Endothelial cell of umbilical vein (primary cell): ENCODE results near the gene INKA1. TPM values are rescaled to one million over a fixed set of nuclear protein-coding genes. Genes with fewer than 3 reads are reported as not detected.

ENCODE experiments used
- BruUV-seq: library from RNA; stranded (reverse); fragments of 400-500 nt; replicated peaks from 2 replicates; lab custom pipeline; 2021; lab: Mats Ljungman, UMichigan
- CTCF ChIA-PET: fragments of 300-600, 350-600 bp; sonication (Branson Sonifier 250); formaldehyde crosslinking; loops from one replicate; lab custom pipeline; 2021; ENCODE audit warnings: antibody characterized with exemption, inconsistent platforms; lab: Charles Lee
- POLR2A ChIA-PET: fragments of 300-600, 350-600 bp; sonication (Branson Sonifier 250); formaldehyde crosslinking; loops from one replicate; lab custom pipeline; 2021; ENCODE audit warnings: antibody characterized with exemption, inconsistent platforms; lab: Charles Lee
- DNase-seq: peaks from one replicate; pipeline ENCODE4 v3.0.0-alpha.2; 2011; ENCODE audit warnings: low read depth, low spot score
- FAIRE-seq: peaks from 2 replicates; lab custom pipeline; 2011; peaks lifted over from hg19 to GRCh38; lab: Jason Lieb, UNC
- H2AFZ ChIP-seq: 2 replicates; pipeline ENCODE4 v1.6.0; 2012; ENCODE audit warnings: low read depth, low read length, control low read depth, inconsistent platforms
- H3K27ac ChIP-seq: 2 replicates; pipeline ENCODE4 v1.5.1; 2011; ENCODE audit warnings: low read depth, mild to moderate bottlenecking, control low read depth, low read length, moderate library complexity; ENCODE audit not compliant: insufficient read depth
- H3K27me3 ChIP-seq, 2 experiments: 2 replicates each; pipeline versions ENCODE4 v1.6.0 to v1.6.1; 2011; ENCODE audit warnings: low read length in 2 of 2, mixed read lengths in 1 of 2; ENCODE audit not compliant: control insufficient read depth in 2 of 2, insufficient read depth in 2 of 2
- H3K36me3 ChIP-seq, 2 experiments: 2 replicates in 1 of 2; 3 replicates in 1 of 2; pipeline ENCODE4 v1.5.1; 2011; ENCODE audit warnings: low read length in 2 of 2, mild to moderate bottlenecking in 1 of 2, moderate library complexity in 1 of 2; ENCODE audit not compliant: control insufficient read depth in 2 of 2, insufficient read depth in 2 of 2; ENCODE audit errors: extremely low read depth in 1 of 2
- H3K4me1 ChIP-seq: 3 replicates; pipeline ENCODE4 v1.5.1; 2011; ENCODE audit warnings: mild to moderate bottlenecking, low read length; ENCODE audit not compliant: control insufficient read depth, insufficient read depth; ENCODE audit errors: extremely low read depth
- H3K4me2 ChIP-seq: 2 replicates; pipeline ENCODE4 v1.6.1; 2011; ENCODE audit warnings: low read length, control low read depth, mixed read lengths; ENCODE audit not compliant: insufficient read depth
- H3K4me3 ChIP-seq, 3 experiments: fragments of 200-600 bp in 1 of 3; sonication (generic), shearing (Covaris generic) in 1 of 3; replicated peaks in 1 of 3; 2 replicates each; pipeline ENCODE4 v1.5.1; 2011 to 2016; ENCODE audit warnings: control low read depth in 3 of 3, low read length in 3 of 3, mild to moderate bottlenecking in 2 of 3, inconsistent platforms in 1 of 3, low read depth in 1 of 3, moderate library complexity in 1 of 3; ENCODE audit not compliant: insufficient read depth in 1 of 3
- H3K79me2 ChIP-seq: 2 replicates; pipeline ENCODE4 v1.6.0; 2012; ENCODE audit warnings: low read length, inconsistent platforms; ENCODE audit not compliant: control insufficient read depth, insufficient read depth
- H3K9ac ChIP-seq: replicated peaks from 2 replicates; pipeline ENCODE3; 2011; ENCODE audit warnings: low read length, control low read depth; ENCODE audit not compliant: insufficient read depth; ENCODE audit errors: extremely low read depth
- H3K9me1 ChIP-seq: replicated peaks from 3 replicates; pipeline ENCODE4 v1.6.0; 2011; ENCODE audit warnings: mild to moderate bottlenecking, low read length; ENCODE audit not compliant: control insufficient read depth, insufficient read depth; ENCODE audit errors: extremely low read depth
- H3K9me3 ChIP-seq: replicated peaks from 2 replicates; pipeline ENCODE4 v1.5.1; 2012; ENCODE audit warnings: low read length, inconsistent platforms; ENCODE audit not compliant: control insufficient read depth, insufficient read depth
- H4K20me1 ChIP-seq: replicated peaks from 2 replicates; pipeline ENCODE3; 2011; ENCODE audit warnings: mild to moderate bottlenecking, low read length; ENCODE audit not compliant: control insufficient read depth, insufficient read depth; ENCODE audit errors: extremely low read depth
- EZH2 ChIP-seq: IDR thresholded peaks from 2 replicates; pipeline ENCODE4 v1.6.1; 2012; ENCODE audit warnings: borderline replicate concordance, low read depth, mild to moderate bottlenecking, moderate library complexity, low read length, inconsistent platforms; ENCODE audit not compliant: severe bottlenecking
- FOS ChIP-seq: IDR thresholded peaks from 2 replicates; pipeline ENCODE4 v1.6.1; 2011; ENCODE audit warnings: mild to moderate bottlenecking, low read length, moderate library complexity, borderline replicate concordance; ENCODE audit not compliant: insufficient read depth
- GATA2 ChIP-seq: IDR thresholded peaks from 2 replicates; pipeline ENCODE4 v1.7.0; 2011; ENCODE audit warnings: low read depth, mild to moderate bottlenecking, moderate library complexity, mixed read lengths, low read length; ENCODE audit not compliant: insufficient read length, insufficient read depth
- JUN ChIP-seq: IDR thresholded peaks from 2 replicates; pipeline ENCODE4 v1.6.1; 2011; ENCODE audit warnings: borderline replicate concordance, low read depth; ENCODE audit not compliant: insufficient read length, insufficient read depth
- MAX ChIP-seq: IDR thresholded peaks from 2 replicates; pipeline ENCODE4 v1.6.1; 2011; ENCODE audit not compliant: insufficient read depth, insufficient read length
- MYC ChIP-seq: IDR thresholded peaks from one replicate; pipeline ENCODE4 v1.6.1; 2011; ENCODE audit warnings: mild to moderate bottlenecking, low read depth, low read length
- POLR2A ChIP-seq: IDR thresholded peaks from 2 replicates; pipeline ENCODE4 v1.6.1; 2012; ENCODE audit warnings: low read depth, mild to moderate bottlenecking, control low read depth, low read length
- POLR2AphosphoS5 ChIP-seq: IDR thresholded peaks from 2 replicates; pipeline ENCODE4 v1.6.1; 2012; ENCODE audit warnings: low read depth, mild to moderate bottlenecking, control low read depth, low read length, moderate library complexity; ENCODE audit not compliant: insufficient read depth
- dilution Hi-C: fragments of 300-500 bp; cut with MboI; formaldehyde crosslinking; loops from one replicate; pipeline ENCODE4 v1.15.0; 2019; ENCODE audit warnings: low sequenced_read_pairs; ENCODE audit not compliant: extremely low pct_ligation_motif_present
- intact Hi-C: fragments of 100-400 bp; cut with micrococcal nuclease; formaldehyde crosslinking; loops from one replicate; pipeline ENCODE4 v1.10.0; 2022
- polyA plus RNA-seq, 4 experiments: library from polyadenylated mRNA; depleted of rRNA in 3 of 4; stranded (reverse) in 3 of 4; unstranded in 1 of 4; fragments of >200 nt; gene quantifications; 2 replicates each; pipeline versions ENCODE4 v1.2.1 to v1.2.3, GENCODE V29; 2011 to 2012; ENCODE audit warnings: missing spikeins in 1 of 4
- total RNA-seq: library from RNA; stranded (reverse); gene quantifications from 2 replicates; pipeline ENCODE4 v1.2.3, GENCODE V29; 2021
- TF ChIP-seq, protein P1 (sequence below), 2 donors: IDR thresholded peaks; 1 replicate in 1 of 2; 2 replicates in 1 of 2; pipeline ENCODE4 v1.5.1; 2011; ENCODE audit warnings: low read length in 2 of 2, mild to moderate bottlenecking in 2 of 2, moderate library complexity in 2 of 2, control low read depth in 1 of 2, inconsistent platforms in 1 of 2, low read depth in 1 of 2; ENCODE audit not compliant: insufficient read depth in 1 of 2; ENCODE audit errors: extremely low read depth in 1 of 2

Gene INKA1
- total and polyA plus RNA-seq, 2 donors (not counting 3 experiments of a cell fraction or from before 2014, with no cell fraction given): 24.0 to 37.8 TPM

DNA sequence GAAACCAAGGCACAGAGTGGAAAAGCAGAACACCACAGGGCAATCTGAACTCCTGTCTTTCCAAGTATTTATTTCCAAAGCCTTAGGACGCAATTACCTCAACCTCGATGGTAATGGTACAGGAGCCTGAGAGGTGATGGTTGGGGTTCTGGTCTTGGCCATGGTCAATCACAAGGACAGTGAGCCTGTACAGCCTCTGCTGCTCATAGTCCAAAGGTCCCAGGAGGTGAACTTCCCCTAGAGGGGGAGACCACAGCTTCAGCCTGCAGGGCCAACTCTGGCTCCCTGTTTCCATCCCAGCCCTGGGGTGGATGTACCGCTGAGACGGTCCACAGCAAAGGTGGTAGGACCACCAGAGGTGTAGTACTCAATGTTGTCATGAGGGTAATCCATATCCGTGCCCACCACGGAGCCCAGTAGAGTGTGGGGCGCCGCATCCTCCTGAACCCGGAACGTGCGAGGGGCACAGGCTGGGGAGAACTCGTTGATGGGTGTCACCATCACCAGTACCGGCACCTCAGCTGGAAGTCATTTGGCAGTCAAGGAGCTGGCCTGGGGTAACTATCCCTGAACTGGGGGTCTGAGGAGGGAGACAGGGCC lies 9.5 kb upstream of the INKA1 start:
- DNase-seq: no peak
- Histone ChIP-seq H3K79me2 (no peaks in the 10 kb centered on the region), H3K27ac (no peak overlapping the region), H3K9me1 (no peaks in the 10 kb centered on the region), H3K27me3 (no peaks in the 10 kb centered on the region), H3K4me3 (no peak overlapping the region), H4K20me1 (no peaks in the 10 kb centered on the region), H3K4me1 (peaks cover 3% of the 10 kb centered on the region), H3K9ac (no peak overlapping the region), H3K9me3 (no peaks in the 10 kb centered on the region), H2AFZ (no peak overlapping the region), H3K36me3 (no peaks in the 10 kb centered on the region), H3K4me2 (no peak overlapping the region)
- CTCF ChIA-PET: no interaction called here
- no peak for FAIRE-seq
- dilution Hi-C loops (no loop called here), intact Hi-C loops (no loop called here)
- POLR2A ChIA-PET: no interaction called here
- BruUV-seq: no TSS peak
- TF ChIP-seq, protein P1, sequence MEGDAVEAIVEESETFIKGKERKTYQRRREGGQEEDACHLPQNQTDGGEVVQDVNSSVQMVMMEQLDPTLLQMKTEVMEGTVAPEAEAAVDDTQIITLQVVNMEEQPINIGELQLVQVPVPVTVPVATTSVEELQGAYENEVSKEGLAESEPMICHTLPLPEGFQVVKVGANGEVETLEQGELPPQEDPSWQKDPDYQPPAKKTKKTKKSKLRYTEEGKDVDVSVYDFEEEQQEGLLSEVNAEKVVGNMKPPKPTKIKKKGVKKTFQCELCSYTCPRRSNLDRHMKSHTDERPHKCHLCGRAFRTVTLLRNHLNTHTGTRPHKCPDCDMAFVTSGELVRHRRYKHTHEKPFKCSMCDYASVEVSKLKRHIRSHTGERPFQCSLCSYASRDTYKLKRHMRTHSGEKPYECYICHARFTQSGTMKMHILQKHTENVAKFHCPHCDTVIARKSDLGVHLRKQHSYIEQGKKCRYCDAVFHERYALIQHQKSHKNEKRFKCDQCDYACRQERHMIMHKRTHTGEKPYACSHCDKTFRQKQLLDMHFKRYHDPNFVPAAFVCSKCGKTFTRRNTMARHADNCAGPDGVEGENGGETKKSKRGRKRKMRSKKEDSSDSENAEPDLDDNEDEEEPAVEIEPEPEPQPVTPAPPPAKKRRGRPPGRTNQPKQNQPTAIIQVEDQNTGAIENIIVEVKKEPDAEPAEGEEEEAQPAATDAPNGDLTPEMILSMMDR (IDR thresholded peaks at IDR 0.05; ENCODE audit: extremely low read depth in 1 of 2, insufficient read depth in 1 of 2, low read depth in 1 of 2, low read length in 2 of 2): no peak
- TF ChIP-seq POLR2A (no peak), MYC (no peak), POLR2AphosphoS5 (no peak), JUN (no peak), GATA2 (no peak), MAX (no peak), FOS (no peak), EZH2 (no peak)
